Dermis microvascular lymphatic vessel endothelial cell (primary cell): ENCODE measurements around the gene SSR3. TPM values are rescaled to one million over a fixed set of nuclear protein-coding genes. Genes with fewer than 3 reads are reported as not detected.

Experiments
- DNase-seq, 2 donors: peaks; one replicate each; pipeline versions ENCODE4 v3.0.0 to v3.0.0-alpha.2; 2010; ENCODE audit warnings: low read depth in 2 of 2
- total RNA-seq: library from RNA; depleted of rRNA; stranded (reverse); fragments of >200 nt; gene quantifications from 2 replicates; pipeline ENCODE4 v1.2.1, GENCODE V29; 2014

SSR3 gene
- total RNA-seq, 1 donor from 2014 or later, result 157 TPM

DNA sequence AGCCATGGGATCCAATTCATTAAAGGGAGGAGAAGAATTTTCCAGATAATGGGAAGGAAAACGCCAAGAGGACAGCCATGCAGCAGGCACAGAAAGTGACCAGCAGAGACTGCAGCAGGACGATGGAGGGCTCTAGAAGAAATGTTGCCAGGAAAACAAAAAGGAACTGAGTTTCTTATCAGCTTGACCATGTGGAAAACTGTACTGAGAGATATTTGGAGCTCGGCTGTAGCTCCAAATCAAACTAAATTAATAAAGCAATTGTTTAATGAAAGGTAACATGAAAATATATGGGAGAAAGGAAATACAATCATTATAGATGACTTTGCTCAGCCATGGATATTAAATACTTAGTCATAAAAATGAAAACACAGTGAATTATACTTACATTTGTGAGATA, 63.7 kb downstream of the SSR3 start:
- no peak for DNase-seq

Other genes starting within 250 kb of the SSR3 start
- gene TIPARP, start 119.5 kb upstream of the SSR3 start, total RNA-seq, result 13.7 and 23.0 TPM in 2 replicates